ENCODE data around the gene ARHGAP10. TPM values are rescaled to one million over a fixed set of nuclear protein-coding genes. Genes with fewer than 3 reads are reported as not detected.

ARHGAP10 gene
- total RNA-seq, 1 donor from 2014 or later = 25.5 TPM

DNA sequence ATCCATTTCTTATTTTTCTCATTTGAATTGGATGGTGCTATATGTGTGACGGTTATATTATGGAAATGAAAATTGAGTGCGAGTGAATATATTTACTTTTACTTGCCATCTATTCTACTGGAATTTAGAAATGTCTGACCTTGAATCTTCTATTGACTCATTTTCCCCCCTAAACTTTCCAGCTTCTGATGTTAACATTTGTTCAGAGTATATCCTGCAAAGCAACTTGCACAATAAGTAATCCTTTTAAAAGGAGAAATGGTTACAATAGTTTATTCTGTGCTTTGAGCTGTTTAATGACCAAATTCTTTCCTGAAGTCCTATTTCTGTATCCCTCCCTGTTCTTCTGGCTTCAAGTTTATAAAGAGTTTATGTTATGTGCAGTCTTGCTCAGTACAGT is 116.7 kb downstream of the ARHGAP10 start:
- no peaks in the 10 kb centered on the region for H3K9me3 Mint-ChIP-seq
- TF ChIP-seq, protein P1, sequence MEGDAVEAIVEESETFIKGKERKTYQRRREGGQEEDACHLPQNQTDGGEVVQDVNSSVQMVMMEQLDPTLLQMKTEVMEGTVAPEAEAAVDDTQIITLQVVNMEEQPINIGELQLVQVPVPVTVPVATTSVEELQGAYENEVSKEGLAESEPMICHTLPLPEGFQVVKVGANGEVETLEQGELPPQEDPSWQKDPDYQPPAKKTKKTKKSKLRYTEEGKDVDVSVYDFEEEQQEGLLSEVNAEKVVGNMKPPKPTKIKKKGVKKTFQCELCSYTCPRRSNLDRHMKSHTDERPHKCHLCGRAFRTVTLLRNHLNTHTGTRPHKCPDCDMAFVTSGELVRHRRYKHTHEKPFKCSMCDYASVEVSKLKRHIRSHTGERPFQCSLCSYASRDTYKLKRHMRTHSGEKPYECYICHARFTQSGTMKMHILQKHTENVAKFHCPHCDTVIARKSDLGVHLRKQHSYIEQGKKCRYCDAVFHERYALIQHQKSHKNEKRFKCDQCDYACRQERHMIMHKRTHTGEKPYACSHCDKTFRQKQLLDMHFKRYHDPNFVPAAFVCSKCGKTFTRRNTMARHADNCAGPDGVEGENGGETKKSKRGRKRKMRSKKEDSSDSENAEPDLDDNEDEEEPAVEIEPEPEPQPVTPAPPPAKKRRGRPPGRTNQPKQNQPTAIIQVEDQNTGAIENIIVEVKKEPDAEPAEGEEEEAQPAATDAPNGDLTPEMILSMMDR (conservative IDR thresholded peaks at IDR 0.05) = no peak
- H3K27me3 Mint-ChIP-seq = no peaks in the 10 kb centered on the region
- peaks cover 5% of the 10 kb centered on the region for H3K4me1 Mint-ChIP-seq (ENCODE audit: unreplicated experiment)
- no peak overlapping the region for H3K27ac Mint-ChIP-seq
- DNase-seq (ENCODE audit: extremely low spot score, unreplicated experiment) = no peak
- H3K4me3 Mint-ChIP-seq = no peak overlapping the region
- peaks cover 12% of the 10 kb centered on the region for H3K36me3 Mint-ChIP-seq

DNA sequence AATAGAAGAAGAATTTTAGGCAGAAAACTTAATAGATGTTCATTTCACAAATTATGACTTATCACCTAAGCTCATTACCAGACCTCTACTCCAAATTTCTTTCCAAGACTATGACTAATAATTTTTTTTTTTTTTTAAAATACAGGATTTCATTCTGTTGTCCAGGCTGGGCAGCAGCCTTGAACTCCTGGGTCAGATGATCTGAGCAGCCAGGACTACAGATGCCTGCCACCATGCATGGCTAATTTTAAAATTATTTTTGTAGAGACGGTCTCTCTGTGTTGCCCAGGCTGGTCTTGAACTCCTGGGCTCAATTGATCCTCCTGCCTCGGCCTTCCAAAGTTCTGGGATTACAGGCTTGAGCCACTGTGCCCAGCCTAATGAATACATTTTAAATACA is 119.2 kb downstream of the ARHGAP10 start:
- DNase-seq (ENCODE audit: extremely low spot score, unreplicated experiment) = no peak
- TF ChIP-seq, protein P1 (conservative IDR thresholded peaks at IDR 0.05) = no peak
- H3K27me3 Mint-ChIP-seq = no peaks in the 10 kb centered on the region
- H3K27ac Mint-ChIP-seq = no peak overlapping the region
- H3K4me1 Mint-ChIP-seq (ENCODE audit: unreplicated experiment) = peaks cover 20% of the 10 kb centered on the region
- peaks cover 18% of the 10 kb centered on the region for H3K36me3 Mint-ChIP-seq
- H3K9me3 Mint-ChIP-seq = no peaks in the 10 kb centered on the region
- no peak overlapping the region for H3K4me3 Mint-ChIP-seq

DNA sequence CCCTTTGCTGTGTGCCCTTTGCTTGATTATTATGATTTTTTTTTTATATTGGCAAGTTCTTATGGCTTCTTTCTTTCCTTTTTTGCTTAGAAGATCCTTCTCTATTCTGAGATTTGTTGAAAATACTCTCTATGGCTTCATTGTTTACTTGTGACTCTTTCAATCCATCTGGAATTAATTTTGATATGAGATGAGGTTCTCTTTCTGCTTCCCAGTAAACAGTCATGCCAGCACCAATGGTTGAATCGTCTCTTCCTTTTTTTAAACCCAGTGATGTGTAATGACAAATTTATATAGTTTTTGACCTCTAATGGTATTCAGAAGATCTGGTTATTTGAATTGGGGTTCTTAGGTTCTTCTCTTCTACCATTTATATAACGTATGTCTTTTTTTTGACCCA is 121.8 kb downstream of the ARHGAP10 start:
- Mint-ChIP-seq H3K27me3 (no peaks in the 10 kb centered on the region), H3K27ac (no peak overlapping the region), H3K36me3 (peaks cover 19% of the 10 kb centered on the region), H3K9me3 (no peaks in the 10 kb centered on the region), H3K4me1 (ENCODE audit: unreplicated experiment) (peaks cover 14% of the 10 kb centered on the region), H3K4me3 (no peak overlapping the region)
- TF ChIP-seq, protein P1 (conservative IDR thresholded peaks at IDR 0.05) = no peak
- DNase-seq (ENCODE audit: extremely low spot score, unreplicated experiment) = no peak

DNA sequence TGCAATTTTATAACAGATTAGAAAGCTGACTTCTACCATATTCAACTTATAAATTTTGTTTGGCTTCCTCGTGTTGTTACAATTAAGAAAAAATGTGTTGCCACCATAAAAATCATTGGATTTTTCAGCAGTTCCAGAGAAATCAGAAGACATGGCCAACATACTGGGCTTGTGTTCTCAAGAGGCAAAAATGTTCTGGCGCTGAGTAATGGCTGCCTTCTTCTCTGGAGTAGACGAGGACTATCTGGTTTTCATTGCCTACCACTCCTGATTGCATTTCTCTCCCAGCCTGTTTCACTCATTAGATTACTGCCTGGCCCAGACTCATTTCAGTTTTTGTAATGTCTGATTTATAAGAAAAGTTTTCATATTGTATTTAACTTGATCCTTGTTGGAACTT is 122.3 kb downstream of the ARHGAP10 start:
- TF ChIP-seq, protein P1 (conservative IDR thresholded peaks at IDR 0.05) = no peak

GRCh38 chr4:147855571-147856009 is 123.7 kb downstream of the ARHGAP10 start:
- peaks cover 25% of the 10 kb centered on the region for H3K36me3 Mint-ChIP-seq
- H3K4me1 Mint-ChIP-seq (ENCODE audit: unreplicated experiment) = peaks cover 14% of the 10 kb centered on the region
- no peak overlapping the region for H3K4me3 Mint-ChIP-seq

More for the DNA sequence above, 122.3 kb downstream of the ARHGAP10 start:
- Mint-ChIP-seq H3K27me3 (no peaks in the 10 kb centered on the region), H3K9me3 (no peaks in the 10 kb centered on the region), H3K4me3 (no peak overlapping the region), H3K36me3 (peaks cover 22% of the 10 kb centered on the region), H3K4me1 (ENCODE audit: unreplicated experiment) (peaks cover 14% of the 10 kb centered on the region), H3K27ac (no peak overlapping the region)
- DNase-seq (ENCODE audit: extremely low spot score, unreplicated experiment) = no peak

More at GRCh38 chr4:147855571-147856009, 123.7 kb downstream of the ARHGAP10 start:
- H3K27me3 Mint-ChIP-seq = no peaks in the 10 kb centered on the region
- DNase-seq (ENCODE audit: extremely low spot score, unreplicated experiment) = no peak
- H3K27ac Mint-ChIP-seq = no peak overlapping the region
- TF ChIP-seq, protein P1 (conservative IDR thresholded peaks at IDR 0.05) = no peak
- H3K9me3 Mint-ChIP-seq = no peaks in the 10 kb centered on the region
